Posterior cingulate gyrus (tissue), 11 donors: Measurements from ENCODE around the gene XDH.

Experiments
- DNase-seq, 10 donors: peaks; one replicate each; pipeline versions ENCODE4 v3.0.0 to v3.0.0-alpha.2; 2020 to 2021; ENCODE audit warnings: mixed read lengths in 3 of 10
- intact Hi-C: fragments of 100-400 bp; cut with DNase I; formaldehyde crosslinking; loops from one replicate; pipeline ENCODE4 v1.15.1; 2023

Gene XDH

GRCh38 chr2:31414601-31415241 is at the start of gene XDH:
XDH (minus strand) TSS chr2:31414742; CDS start chr2:31414666, 76 bp downstream.
- intact Hi-C loops = no loop called here
- no peak for DNase-seq

DNA sequence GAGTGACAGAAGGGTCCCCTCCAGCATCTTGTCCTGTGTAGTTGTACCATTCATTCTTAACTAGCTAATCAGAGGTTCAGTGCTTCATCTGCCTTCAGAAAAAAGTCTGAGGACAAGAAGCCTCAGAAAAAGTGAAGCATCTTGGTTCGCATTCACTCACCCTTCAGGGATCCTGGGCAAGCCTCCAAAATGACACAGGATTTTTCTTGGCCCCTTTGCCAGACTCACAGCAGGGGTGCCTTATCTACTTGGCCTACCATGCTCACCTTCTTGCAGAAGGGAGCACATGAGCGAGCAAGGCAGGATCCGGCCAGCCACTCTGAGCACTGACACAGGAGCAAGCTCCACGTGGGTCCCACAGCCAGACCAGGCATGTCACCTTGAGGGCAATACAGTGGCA is 43.1 kb upstream of the XDH start:
- DNase-seq = peak in 1 of 10 donors; percentile 76
- intact Hi-C loops = no loop called here

- no peak for DNase-seq
- intact Hi-C loops = no loop called here
These were observed 32.3 kb upstream of the XDH start for GRCh38 chr2:31446848-31447247.

DNA sequence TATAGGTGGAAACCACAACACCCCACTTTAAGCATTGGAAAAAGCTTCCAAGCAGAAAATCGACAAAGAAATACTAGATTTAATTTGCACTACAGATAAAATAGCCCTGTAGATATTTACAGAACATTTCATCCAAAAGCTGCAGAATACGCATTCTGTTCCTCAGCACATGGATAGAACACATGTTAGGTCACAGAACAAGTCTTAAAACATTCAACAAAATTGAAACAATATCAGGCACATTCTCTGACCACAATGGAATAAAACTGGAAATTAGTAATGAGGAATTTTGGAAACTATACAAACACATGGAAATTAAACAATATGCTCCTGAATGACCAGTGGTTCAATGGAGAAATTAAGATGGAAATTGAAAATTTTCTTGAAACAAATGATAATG is 27.8 kb upstream of the XDH start:
- DNase-seq = no peak
- intact Hi-C loops = no loop called here

- DNase-seq = no peak
- intact Hi-C loops = no loop called here
These were observed 26.2 kb upstream of the XDH start for GRCh38 chr2:31440764-31441163.

- no peak for DNase-seq
- intact Hi-C loops = no loop called here
These were observed 20.4 kb upstream of the XDH start for GRCh38 chr2:31434911-31435310.

- intact Hi-C loops = no loop called here
- no peak for DNase-seq
These were observed 19.0 kb upstream of the XDH start for GRCh38 chr2:31433541-31433940.

DNA sequence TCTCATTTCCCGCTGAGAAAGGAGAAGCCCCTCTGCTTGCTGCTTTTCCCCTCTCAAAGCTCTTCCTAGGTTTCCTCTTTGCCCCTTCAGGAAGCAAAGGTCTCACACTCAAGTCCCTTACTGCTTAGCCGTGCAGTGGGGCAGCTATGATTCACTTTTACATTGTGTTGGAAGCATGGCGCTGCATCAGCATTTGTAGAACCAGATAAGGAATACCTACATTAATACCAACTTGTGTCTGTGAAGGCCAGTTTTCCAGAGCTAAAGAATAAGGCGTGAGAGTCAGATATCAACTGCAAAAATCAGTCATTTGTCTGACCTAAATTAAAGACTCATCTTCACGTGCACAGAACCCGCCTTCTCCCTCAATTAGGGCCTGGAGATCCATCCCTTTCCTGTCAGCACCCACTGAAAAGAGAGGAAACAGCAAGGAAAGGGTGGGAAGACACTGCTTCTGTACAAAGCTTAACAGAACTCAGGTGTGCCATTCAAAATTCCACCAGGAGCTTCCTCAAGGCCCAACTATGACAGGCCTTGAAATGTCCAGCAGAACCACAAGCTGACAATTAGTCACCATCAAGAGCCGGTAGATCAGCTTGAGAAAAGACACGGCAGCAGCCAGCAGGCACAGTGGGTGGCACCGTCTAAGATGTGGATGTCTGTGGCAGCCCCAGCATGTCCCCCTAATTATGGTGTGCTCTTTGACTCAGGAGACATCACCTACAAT is 16.1 kb upstream of the XDH start:
- DNase-seq = no peak
- intact Hi-C loops = no loop called here

- DNase-seq = no peak
- intact Hi-C loops = no loop called here
These were observed 15.4 kb upstream of the XDH start for GRCh38 chr2:31429759-31430438.

- intact Hi-C loops = no loop called here
These were observed 14.5 kb upstream of the XDH start for GRCh38 chr2:31429040-31429439.

GRCh38 chr2:31428001-31428418 is 13.5 kb upstream of the XDH start:
- intact Hi-C loops = no loop called here

More at GRCh38 chr2:31429040-31429439, 14.5 kb upstream of the XDH start:
- DNase-seq = no peak

GRCh38 chr2:31426096-31426495 is 11.6 kb upstream of the XDH start:
- intact Hi-C loops = no loop called here
- peak in 1 of 10 donors; percentile 51 for DNase-seq

More at GRCh38 chr2:31428001-31428418, 13.5 kb upstream of the XDH start:
- DNase-seq = peak in 1 of 10 donors; percentile 72

DNA sequence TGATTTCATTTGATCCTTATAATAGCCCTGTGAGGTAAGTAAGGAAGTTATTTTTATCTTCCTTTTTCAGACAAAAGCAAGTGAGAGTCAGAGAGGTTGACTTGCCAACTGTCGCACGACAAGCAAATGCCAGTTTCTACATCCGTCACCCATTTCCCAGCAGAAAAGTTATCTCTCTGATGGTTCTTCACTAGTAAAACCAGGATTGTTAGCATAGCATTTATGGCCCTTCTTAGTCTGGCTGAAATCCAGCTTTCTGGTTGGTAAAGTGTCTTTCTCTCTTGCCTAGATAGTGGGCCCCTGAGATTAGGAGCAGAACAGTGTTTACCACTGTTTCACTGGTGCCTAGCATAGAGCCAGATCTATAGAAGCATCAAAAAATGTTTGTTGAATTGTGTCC is 7.1 kb upstream of the XDH start:
- no peak for DNase-seq
- intact Hi-C loops = no loop called here

GRCh38 chr2:31420936-31421335 is 6.4 kb upstream of the XDH start:
- intact Hi-C loops = no loop called here

DNA sequence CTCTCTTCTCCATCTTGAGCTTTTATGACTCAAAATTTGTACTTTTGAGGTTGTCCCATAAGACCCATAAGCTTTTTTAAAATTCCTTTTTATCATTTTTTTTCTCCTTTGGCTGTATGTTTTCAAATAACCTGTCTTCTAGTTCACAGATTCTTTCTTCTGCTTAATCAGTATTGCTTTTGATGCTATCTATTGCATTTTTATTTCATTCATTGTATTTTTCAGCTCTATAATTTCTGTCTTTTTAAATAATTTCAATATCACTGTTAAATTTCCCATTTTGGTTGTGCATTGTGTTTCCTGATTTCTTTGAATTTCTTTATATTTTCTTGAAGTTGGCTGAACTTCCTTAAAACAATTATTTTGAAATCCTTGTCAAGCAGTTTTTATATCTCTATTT is 4.8 kb upstream of the XDH start:
- intact Hi-C loops = no loop called here
- DNase-seq = no peak

More at GRCh38 chr2:31420936-31421335, 6.4 kb upstream of the XDH start:
- DNase-seq = no peak

DNA sequence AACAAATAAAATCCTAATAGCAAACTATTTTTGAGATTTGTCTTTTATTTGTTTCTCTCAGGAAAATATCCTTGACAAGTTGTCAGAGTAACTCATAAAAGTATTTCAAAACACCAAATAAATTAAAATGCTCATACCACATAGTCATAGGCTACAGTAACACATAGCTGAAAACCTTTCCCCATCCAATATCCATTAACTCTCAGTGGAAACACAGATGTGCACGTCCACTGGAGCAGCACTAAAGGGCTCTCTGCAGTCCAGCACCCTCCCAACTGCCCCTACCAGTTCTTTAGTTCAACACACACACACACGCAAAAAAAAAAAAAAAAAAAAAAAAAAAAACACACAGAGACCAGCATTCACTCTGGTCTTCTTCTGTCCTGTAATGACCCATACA is 879 bp upstream of the XDH start:
- no peak for DNase-seq
- intact Hi-C loops = no loop called here

- DNase-seq = no peak
- intact Hi-C loops = no loop called here
These were observed 536 bp downstream of the XDH start for GRCh38 chr2:31413862-31414550.

- no peak for DNase-seq
- intact Hi-C loops = no loop called here
These were observed 1.5 kb downstream of the XDH start for GRCh38 chr2:31413025-31413424.

- intact Hi-C loops = no loop called here
- DNase-seq = peak in 1 of 10 donors; percentile 49
These were observed 2.8 kb downstream of the XDH start for GRCh38 chr2:31411771-31412170.

DNA sequence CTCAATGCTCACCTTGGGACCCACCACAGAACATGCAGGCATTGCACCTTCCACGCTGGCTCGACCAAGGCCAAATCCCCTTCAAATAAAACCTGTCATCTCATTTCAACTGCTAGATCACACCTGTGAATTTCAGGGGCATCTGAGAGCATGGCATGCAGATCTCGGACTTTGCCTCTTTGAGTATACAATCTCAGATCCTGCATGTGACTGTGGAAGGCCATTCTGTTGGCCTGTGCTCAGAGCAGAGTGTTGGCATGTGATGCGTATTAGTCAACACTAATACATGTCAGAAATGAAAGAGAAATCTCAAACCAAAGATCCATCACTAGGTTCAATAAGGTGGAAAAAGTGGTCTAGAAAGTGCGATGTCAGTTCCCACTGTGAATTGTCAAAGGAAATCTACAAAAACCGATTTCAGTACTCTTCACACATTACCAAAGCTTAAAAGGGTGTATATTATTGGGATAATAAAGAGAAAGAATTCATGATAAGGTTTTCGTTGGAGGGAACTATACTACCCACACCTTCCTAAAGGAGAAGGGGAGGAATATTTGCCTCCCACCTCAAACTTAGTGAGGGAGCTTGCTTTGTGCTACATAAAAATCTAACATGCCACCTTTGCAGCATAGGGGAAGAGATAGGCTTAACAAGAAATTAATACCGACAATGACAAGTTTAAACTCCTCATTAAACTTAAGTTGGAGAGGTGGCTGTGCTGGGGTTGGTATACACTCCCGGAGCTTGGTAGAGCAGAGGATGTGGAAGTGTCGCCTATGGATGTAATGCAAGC is 7.8 kb downstream of the XDH start:
- DNase-seq = no peak
- intact Hi-C loops = no loop called here
